Adrenal gland (tissue), 12 donors: ENCODE measurements around the gene INPP4A. TPM values are rescaled to one million over a fixed set of nuclear protein-coding genes. Genes with fewer than 3 reads are reported as not detected.

Source experiments
- DNase-seq, 7 donors: peaks; one replicate each; pipeline ENCODE4 v3.0.0-alpha.2; 2019 to 2020
- H3K27ac ChIP-seq, 5 donors: fragments of 200-600 bp; sonication (generic) in 4 of 5; 1 replicate in 3 of 5; 2 replicates in 2 of 5; pipeline versions ENCODE4 v1.5.1 to v1.8.0; 2016 to 2020; ENCODE audit warnings: mild to moderate bottlenecking in 1 of 5
- H3K27me3 ChIP-seq: fragments of 200-600 bp; 2 replicates; pipeline ENCODE4 v1.8.0; 2021
- H3K36me3 ChIP-seq, 2 donors: fragments of 200-600 bp; replicated peaks in 1 of 2; 1 replicate in 1 of 2; 2 replicates in 1 of 2; pipeline versions ENCODE4 v1.5.1 to v1.8.0; 2018 to 2022
- H3K4me1 ChIP-seq, 2 donors: fragments of 200-600 bp; replicated peaks in 1 of 2; 1 replicate in 1 of 2; 2 replicates in 1 of 2; pipeline versions ENCODE4 v1.5.1 to v1.8.0; 2018 to 2021
- H3K4me3 ChIP-seq, 4 donors: fragments of 200-600 bp; sonication (generic) in 3 of 4; one replicate each; pipeline ENCODE4 v1.5.1; 2016 to 2018
- H3K9me3 ChIP-seq, 3 donors: fragments of 200-600 bp; sonication (generic) in 1 of 3; replicated peaks in 1 of 3; 1 replicate in 2 of 3; 2 replicates in 1 of 3; pipeline versions ENCODE4 v1.5.1 to v1.8.0; 2016 to 2021
- POLR2A ChIP-seq, 2 donors: fragments of 450-650 bp; IDR thresholded peaks; one replicate each; pipeline ENCODE4 v1.6.1; 2017; ENCODE audit warnings: antibody characterized with exemption in 2 of 2, mild to moderate bottlenecking in 2 of 2, moderate library complexity in 1 of 2
- WGBS, 4 donors: extraction: QIAGEN DNeasy Blood & Tissue Kit in 2 of 4; methylation state at CpG; one replicate each; pipeline versions ENCODE4 v1.1.5 to v1.1.7; 2013 to 2017; 5-methylcytosine and 5-hydroxymethylcytosine counted together
- intact Hi-C, 2 donors: fragments of 100-400 bp; cut with DNase I; formaldehyde crosslinking; loops; one replicate each; pipeline versions ENCODE4 v1.14.1 to v1.15.0; 2022 to 2023
- polyA plus RNA-seq, 3 donors: library from polyadenylated mRNA; stranded (reverse); fragments of 200-250 nt in 2 of 3; fragments of 350-450 nt in 1 of 3; fragmentation: Illumina TruSeq in 1 of 3; extraction: RNeasy Lipid Tissue Mini Kit (QIAGEN cat#74804) in 1 of 3; gene quantifications; one replicate each; pipeline ENCODE4 v1.2.3, GENCODE V29; 2013 to 2014
- total RNA-seq, 9 donors: library from RNA; depleted of rRNA in 4 of 9; stranded (reverse); fragments of >200 nt in 4 of 9; fragments of 120-200 nt in 1 of 9; fragmentation: NEBNext Ultra II Directional in 1 of 9; extraction: Animal tissue kit (Norgen Biotek cat#: 25700) in 1 of 9; gene quantifications; one replicate each; pipeline versions ENCODE4 v1.1.0 to v1.2.4, GENCODE V29; 2013 to 2023
- TF ChIP-seq, protein P1 (sequence below), 6 experiments: fragments of 450-650 bp in 4 of 6; fragments of 200-600 bp in 2 of 6; sonication (generic) in 1 of 6; IDR thresholded peaks; 1 replicate in 5 of 6; 2 replicates in 1 of 6; pipeline versions ENCODE4 v1.5.1 to v1.8.0; 2016 to 2021; ENCODE audit warnings: antibody characterized with exemption in 6 of 6, mild to moderate bottlenecking in 2 of 6, moderate library complexity in 1 of 6
- donor health status: healthy with polysubstance abuse.
- donor health status: Bipolar disorder and iron deficiency.
- donor health status: DM: yes; HTN: yes; CAD: no.
- donor health status: DM: no; HTN: no; CAD: no.
- donor health status: DM: no; HTN: no; CAD: no.
- donor health status: DM: yes; HTN: yes; CAD: no.

INPP4A gene
- total and polyA plus RNA-seq, 12 donors, result 8.8 to 40.5 (median 27.3) TPM

DNA sequence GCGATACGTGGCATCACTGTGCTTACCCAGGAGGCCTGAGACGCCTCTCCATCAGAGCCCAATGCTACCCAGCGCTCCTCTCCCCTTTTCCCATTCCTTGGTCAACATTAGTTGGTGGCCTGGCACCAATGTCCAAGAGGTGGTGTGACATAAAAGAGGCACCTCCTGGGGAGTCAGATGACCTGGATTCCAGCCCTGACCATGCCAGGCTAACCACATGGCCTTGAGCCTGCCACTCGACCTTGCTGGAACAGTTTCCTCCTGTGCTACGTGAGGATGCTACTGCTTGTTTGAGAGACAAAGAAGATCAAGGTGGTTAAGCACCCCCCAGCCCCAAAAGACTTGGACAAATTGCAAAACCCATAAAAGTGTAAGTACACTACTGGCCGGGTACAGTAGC lies 76.6 kb downstream of the INPP4A start:
- Histone ChIP-seq H3K36me3 (no peaks in the 10 kb centered on the region), H3K4me1 (peaks cover 0 to 13% of the 10 kb centered on the region in 2 donors), H3K27me3 (no peaks in the 10 kb centered on the region), H3K4me3 (no peak overlapping the region), H3K9me3 (peaks cover 0 to 4% (median 0%) of the 10 kb centered on the region in 3 donors), H3K27ac (no peak overlapping the region)
- 75 to 82% (median 81%) methylated on average over 7 of the region's 7 CpGs for WGBS, 4 donors
- TF ChIP-seq, protein P1, sequence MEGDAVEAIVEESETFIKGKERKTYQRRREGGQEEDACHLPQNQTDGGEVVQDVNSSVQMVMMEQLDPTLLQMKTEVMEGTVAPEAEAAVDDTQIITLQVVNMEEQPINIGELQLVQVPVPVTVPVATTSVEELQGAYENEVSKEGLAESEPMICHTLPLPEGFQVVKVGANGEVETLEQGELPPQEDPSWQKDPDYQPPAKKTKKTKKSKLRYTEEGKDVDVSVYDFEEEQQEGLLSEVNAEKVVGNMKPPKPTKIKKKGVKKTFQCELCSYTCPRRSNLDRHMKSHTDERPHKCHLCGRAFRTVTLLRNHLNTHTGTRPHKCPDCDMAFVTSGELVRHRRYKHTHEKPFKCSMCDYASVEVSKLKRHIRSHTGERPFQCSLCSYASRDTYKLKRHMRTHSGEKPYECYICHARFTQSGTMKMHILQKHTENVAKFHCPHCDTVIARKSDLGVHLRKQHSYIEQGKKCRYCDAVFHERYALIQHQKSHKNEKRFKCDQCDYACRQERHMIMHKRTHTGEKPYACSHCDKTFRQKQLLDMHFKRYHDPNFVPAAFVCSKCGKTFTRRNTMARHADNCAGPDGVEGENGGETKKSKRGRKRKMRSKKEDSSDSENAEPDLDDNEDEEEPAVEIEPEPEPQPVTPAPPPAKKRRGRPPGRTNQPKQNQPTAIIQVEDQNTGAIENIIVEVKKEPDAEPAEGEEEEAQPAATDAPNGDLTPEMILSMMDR (IDR thresholded peaks at IDR 0.05), result no peak
- no peak for TF ChIP-seq POLR2A (IDR thresholded peaks at IDR 0.05)
- no peak for DNase-seq
- intact Hi-C loops, result no loop called here

DNA sequence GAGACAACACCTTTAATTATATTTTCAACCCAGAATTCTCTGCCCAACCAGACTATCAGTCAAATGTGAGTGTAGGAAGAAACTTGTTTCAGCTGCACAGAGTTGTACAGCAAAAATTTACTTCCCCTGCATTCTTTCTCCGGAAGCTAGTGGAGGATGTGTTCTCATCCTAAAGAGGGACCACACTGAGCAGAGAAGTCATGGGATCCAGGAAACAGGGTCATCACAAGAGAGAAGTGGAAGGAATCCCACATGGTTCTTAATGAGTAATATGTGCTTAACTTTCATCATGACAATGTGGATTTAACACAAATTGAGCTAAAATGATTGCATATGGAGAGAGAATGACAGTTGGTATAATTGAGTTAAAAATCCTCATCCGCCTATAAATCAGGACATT lies 78.2 kb downstream of the INPP4A start:
- H3K27me3 ChIP-seq, result no peaks in the 10 kb centered on the region
- no peak overlapping the region for H3K27ac ChIP-seq
- 79 to 89% (median 86%) methylated on average over 2 of the region's 2 CpGs for WGBS, 4 donors
- peak in 1 of 7 donors; percentile 39 for DNase-seq
- peaks cover 0 to 13% of the 10 kb centered on the region in 2 donors for H3K4me1 ChIP-seq
- H3K36me3 ChIP-seq, result no peaks in the 10 kb centered on the region
- TF ChIP-seq, protein P1 (IDR thresholded peaks at IDR 0.05), result no peak
- no peak for TF ChIP-seq POLR2A (IDR thresholded peaks at IDR 0.05)
- peaks cover 0 to 5% (median 0%) of the 10 kb centered on the region in 3 donors for H3K9me3 ChIP-seq
- intact Hi-C loops, result no loop called here
- no peak overlapping the region for H3K4me3 ChIP-seq

DNA sequence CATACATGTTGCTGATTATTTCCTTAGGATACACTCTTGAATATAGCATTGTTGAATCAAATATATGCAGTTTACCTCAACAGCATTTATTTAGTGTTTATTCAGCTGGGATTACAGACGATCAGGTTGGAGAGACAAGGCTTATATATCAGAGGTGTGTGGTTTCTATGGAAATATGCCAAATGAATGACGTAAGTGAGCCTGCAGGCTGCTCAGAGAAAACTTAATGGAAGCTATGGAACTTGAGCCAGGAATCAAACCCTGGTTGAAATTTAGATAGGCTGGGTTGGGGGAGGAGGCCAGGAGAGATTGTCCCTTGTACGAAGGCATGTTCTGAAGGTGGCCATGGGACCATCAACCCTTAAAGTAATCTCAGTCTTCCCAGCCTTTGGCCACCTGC lies 79.5 kb downstream of the INPP4A start:
- Histone ChIP-seq H3K4me1 (peaks cover 0 to 4% of the 10 kb centered on the region in 2 donors), H3K4me3 (no peak overlapping the region), H3K27ac (no peak overlapping the region), H3K9me3 (peaks cover 0 to 5% (median 0%) of the 10 kb centered on the region in 3 donors), H3K36me3 (no peaks in the 10 kb centered on the region), H3K27me3 (no peaks in the 10 kb centered on the region)
- peak in 1 of 7 donors; percentile 41 for DNase-seq
- WGBS, 4 donors, result 84 to 91% (median 87%) methylated on average over 3 of the region's 3 CpGs
- intact Hi-C loops, result no loop called here
- TF ChIP-seq, protein P1 (IDR thresholded peaks at IDR 0.05), result no peak
- no peak for TF ChIP-seq POLR2A (IDR thresholded peaks at IDR 0.05)

- intact Hi-C loops, result no loop called here
- Histone ChIP-seq H3K4me3 (no peak overlapping the region), H3K4me1 (no peaks in the 10 kb centered on the region), H3K27me3 (no peaks in the 10 kb centered on the region), H3K36me3 (no peaks in the 10 kb centered on the region), H3K27ac (no peak overlapping the region), H3K9me3 (peaks cover 0 to 5% (median 0%) of the 10 kb centered on the region in 3 donors)
- TF ChIP-seq, protein P1 (IDR thresholded peaks at IDR 0.05), result no peak
- TF ChIP-seq POLR2A (IDR thresholded peaks at IDR 0.05), result no peak
- no peak for DNase-seq
Observed at GRCh38 chr2:98528349-98528748, 83.7 kb downstream of the INPP4A start.
